GM19351 (cell line): ENCODE data around the gene RSPH1.

Experiments
- ATAC-seq: cut with Tn5 transposase; IDR thresholded peaks from one replicate; pipeline ENCODE4 v1.9.1; 2021; ENCODE audit warnings: mild to moderate bottlenecking, moderate library complexity; ENCODE audit not compliant: unreplicated experiment

RSPH1 gene

GRCh38 chr21:42513985-42514882 is 18.2 kb upstream of the RSPH1 start:
- peak; percentile 50 for ATAC-seq

GRCh38 chr21:42513151-42513984 is 17.3 kb upstream of the RSPH1 start, which contains the start of gene SLC37A1:
SLC37A1 (plus strand) TSS chr21:42513852; CDS start chr21:42518455, 4,603 bp downstream.
- ATAC-seq: peak; percentile 42

DNA sequence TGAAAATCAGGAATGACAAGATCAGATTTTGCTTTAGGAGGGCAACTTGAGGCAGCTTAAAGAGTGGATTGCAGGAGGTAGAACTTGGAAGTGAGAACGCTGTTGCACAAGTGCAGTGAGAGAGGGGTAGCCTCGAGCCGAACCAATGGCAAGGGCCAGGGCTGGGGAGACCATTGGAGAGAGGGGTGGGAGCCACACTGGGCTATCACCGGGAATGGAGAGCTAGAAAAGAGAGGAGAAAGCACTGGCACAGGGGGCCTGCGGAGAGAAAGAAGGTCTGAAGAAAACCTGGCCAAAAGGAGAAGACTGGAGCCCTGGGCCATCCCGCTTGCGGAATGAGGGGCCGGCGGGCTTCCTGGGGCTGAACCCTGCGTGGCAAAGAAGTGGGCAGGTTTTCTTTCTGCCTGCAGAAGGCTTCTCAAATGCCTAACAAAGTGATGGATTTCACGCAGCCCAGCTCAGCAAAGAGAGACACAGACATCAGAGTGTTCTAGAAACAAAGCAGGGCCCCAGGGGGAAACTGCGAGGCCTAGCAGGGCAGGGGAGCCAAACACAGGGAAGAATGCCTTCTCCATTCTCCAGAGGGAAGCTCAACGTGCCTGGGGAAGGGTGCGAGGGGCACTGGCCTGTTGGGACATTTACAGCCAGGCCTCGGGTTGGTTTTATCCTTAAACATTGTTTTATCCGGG is 16.5 kb upstream of the RSPH1 start:
- no peak for ATAC-seq

DNA sequence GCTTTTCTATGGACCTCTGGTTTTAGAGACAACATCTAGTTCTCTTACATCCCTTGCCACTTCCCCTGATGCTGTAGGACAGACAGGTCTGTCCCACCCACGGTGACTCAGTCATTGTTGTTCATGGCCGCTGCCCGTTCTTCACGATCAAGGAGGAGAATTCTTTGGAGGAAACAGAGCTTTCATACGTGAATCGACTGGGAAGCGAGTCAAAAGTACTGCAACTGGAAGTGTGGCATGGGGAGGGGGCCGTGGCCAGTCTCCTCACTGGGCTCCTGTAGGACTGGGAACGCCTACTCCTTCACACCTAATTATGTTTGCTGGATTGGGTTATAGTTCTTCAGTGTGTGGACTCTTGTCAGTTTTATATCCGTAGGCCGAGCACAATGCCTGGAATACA is 13.2 kb upstream of the RSPH1 start:
- ATAC-seq: no peak

DNA sequence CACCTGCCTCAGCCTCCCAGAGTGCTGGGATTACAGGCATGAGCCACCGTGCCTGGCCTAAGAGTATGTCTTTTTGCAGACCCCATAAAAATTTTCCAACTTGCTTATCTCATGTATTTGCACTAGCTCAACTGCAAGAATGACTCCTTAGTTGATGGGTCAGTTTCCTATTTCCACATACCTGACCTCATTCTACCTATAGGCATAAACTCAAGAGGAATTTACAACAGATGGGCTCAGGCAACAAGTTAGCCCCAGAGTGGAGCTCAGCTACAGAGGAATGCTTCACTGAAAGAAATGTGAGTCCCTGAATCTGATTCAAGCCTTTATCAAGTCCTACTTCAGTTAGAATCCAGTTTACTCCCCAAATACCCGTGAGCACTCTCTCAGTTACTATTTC is 12.3 kb upstream of the RSPH1 start:
- no peak for ATAC-seq

DNA sequence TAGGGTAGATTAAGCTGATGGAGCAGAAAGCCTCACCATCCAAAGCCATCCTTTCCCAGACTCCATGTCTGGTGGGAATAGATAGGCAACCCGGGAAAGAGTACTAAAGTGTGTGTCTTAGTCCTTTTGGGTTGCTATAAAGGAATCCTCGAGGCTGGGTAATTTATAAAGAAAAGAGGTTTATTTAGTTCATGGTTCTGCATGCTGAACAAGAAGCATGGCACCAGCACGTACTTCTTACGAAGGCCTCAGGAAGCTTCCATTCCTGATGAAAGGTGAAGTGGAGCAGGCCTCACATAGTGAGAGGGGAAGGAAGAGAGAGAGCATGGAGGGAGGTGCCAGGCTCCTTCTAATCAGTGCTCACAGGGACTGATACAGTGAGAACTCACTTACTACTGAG is 11.4 kb upstream of the RSPH1 start:
- ATAC-seq: no peak

- peak; percentile 97 for ATAC-seq
Measured at GRCh38 chr21:42505090-42505726, 9.2 kb upstream of the RSPH1 start.

- no peak for ATAC-seq
Measured at GRCh38 chr21:42503711-42504110, 7.7 kb upstream of the RSPH1 start.

- no peak for ATAC-seq
Measured at GRCh38 chr21:42500736-42501135, 4.7 kb upstream of the RSPH1 start.

DNA sequence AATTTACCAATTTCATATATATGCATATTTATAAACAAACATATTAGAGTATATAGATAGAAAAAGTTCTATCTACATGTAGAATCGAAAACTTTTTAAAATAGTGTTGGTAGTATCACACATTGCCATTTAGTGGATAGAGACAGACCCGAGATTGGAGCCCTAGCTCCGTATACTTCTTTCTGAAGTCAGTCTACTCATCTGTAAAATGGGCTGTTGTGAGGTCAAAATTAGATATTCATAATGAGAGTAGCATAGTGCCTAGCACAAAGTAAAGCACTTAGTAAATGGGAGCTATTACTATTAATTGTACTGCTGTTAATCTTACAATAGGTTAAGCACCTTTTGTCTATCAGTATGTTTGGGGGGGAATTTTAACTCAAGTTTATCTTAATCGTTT is 4.2 kb upstream of the RSPH1 start:
- ATAC-seq: no peak

DNA sequence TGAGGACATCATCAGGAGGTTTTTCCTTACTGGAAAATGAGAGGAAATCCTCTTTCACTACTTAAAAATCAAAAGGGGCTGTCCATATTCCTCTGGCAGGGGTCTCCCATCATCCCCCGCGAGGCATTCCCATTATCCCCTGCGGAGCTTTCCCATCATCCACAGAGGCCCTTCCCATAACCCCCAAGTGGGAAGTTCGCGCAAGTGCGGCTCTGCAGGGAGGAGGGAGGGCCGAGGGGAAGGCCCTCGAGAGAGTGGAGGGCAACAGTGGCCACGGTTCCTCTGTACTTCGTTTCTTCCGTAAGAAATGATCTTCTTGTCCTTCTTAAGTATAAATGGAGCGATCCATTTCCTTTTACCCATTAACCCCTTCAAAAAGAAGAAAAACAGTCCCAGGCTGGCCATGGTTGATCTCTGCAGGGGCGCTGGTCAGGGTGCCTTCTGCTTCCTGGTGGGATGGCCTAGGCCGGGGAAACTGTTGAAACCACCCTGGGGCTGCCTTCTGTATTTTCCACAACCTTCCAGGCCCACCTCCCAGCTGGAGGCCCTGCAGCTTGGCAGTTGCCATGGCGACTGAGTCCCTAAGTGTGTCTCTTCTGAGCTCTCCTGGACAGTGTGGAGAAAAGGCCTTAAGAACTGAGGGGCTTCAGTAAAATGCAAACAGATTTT is 3.6 kb upstream of the RSPH1 start:
- ATAC-seq: no peak

GRCh38 chr21:42498012-42498411 is 2.0 kb upstream of the RSPH1 start:
- no peak for ATAC-seq

GRCh38 chr21:42496839-42497202 is 797 bp upstream of the RSPH1 start:
- ATAC-seq: no peak

DNA sequence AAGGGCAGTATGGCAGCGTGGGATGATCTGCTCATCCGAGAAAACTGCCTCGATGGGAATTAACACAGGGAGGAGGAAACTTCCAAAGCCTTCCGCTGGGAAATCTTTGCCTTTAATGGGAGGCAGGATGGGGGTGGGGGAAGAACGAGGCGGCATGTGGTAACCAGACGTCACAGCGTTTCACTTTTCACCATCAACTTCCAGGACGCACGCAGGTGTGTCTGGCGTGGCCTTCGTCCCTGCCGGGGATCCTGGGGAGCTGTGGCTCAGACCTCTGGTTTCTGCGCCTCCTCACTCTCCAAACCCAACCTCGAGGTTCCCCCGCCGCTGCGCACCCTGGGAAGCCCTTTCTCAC is 282 bp downstream of the RSPH1 start:
- ATAC-seq: peak; percentile 19

- no peak for ATAC-seq
Measured at GRCh38 chr21:42495027-42495426, 997 bp downstream of the RSPH1 start.

- ATAC-seq: no peak
Measured at GRCh38 chr21:42493109-42494060, 2.6 kb downstream of the RSPH1 start.

DNA sequence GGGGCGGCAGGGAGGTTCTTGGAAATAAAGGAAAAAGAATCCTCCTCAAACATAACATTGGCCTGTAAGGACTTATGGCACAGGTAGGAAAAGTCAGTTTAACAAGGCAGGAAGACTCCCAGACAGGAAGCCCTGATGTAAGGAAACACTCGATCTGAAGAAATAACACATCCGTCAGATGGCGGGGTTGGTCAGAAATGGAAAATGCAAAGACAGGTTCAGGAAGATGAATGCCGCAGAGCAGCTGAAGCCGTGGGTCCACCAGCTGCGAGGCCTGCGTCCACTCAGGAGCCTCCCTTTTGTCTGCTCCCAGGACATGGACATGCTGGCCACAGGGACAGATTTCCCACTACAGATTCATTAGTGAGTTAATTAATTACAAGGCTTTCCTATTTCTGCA is 3.8 kb downstream of the RSPH1 start:
- ATAC-seq: no peak

- ATAC-seq: no peak
Measured at GRCh38 chr21:42491328-42491727, 4.7 kb downstream of the RSPH1 start.

GRCh38 chr21:42490720-42491119 is 5.3 kb downstream of the RSPH1 start:
- no peak for ATAC-seq
